DOHH2 (cell line): ENCODE data around the gene PGS1.

Source experiments
- CTCF ChIP-seq: fragments of 200-600 bp; sonication (generic); IDR thresholded peaks from one replicate; pipeline ENCODE4 v1.5.1; 2014; ENCODE audit warnings: antibody characterized with exemption, mild to moderate bottlenecking, low read depth, low read length; ENCODE audit not compliant: poor library complexity, severe bottlenecking
- EZH2phosphoT487 ChIP-seq: fragments of 200-600 bp; sonication (generic); IDR thresholded peaks from 2 replicates; pipeline ENCODE4 v1.6.1; 2017; ENCODE audit warnings: borderline replicate concordance, mild to moderate bottlenecking, antibody characterized with exemption, low read length, moderate library complexity, mixed read lengths

GRCh38 chr17:78344666-78345065 is 33.8 kb upstream of the PGS1 start:
- TF ChIP-seq CTCF (no peak), EZH2phosphoT487 (no peak)
